ENCODE data around the gene C19orf12. TPM values are rescaled to one million over a fixed set of nuclear protein-coding genes. Genes with fewer than 3 reads are reported as not detected.

C19orf12 gene
- total RNA-seq, 1 experiment from 2014 or later = 10.0 TPM

GRCh38 chr19:29741226-29741625, 26.2 kb upstream of the C19orf12 start:
- POLR2A ChIA-PET = no interaction called here
- ATAC-seq = no peak

More at GRCh38 chr19:29741226-29741625, 26.2 kb upstream of the C19orf12 start:
- Histone ChIP-seq H3K79me2 (ENCODE audit: insufficient read depth, low read length) (no peaks in the 10 kb centered on the region), H3K27ac (ENCODE audit: low read depth, low read length) (no peak overlapping the region), H3K4me2 (ENCODE audit: low read length) (no peak overlapping the region), H3K9ac (ENCODE audit: low read length) (no peak overlapping the region), H3K4me1 (ENCODE audit: control insufficient read depth in 1 of 2, insufficient read depth in 2 of 2, low read length in 2 of 2) (no peaks in the 10 kb centered on the region), H2AFZ (ENCODE audit: low read depth, low read length, poor library complexity, severe bottlenecking) (no peak overlapping the region), H3K27me3 (ENCODE audit: insufficient read depth, low read length) (no peaks in the 10 kb centered on the region), H3K9me2 (ENCODE audit: insufficient read depth) (no peaks in the 10 kb centered on the region), H3K9me3 (ENCODE audit: control insufficient read depth in 1 of 2, insufficient read depth in 1 of 2, low read depth in 1 of 2, low read length in 2 of 2) (no peaks in the 10 kb centered on the region), H3K36me3 (ENCODE audit: control insufficient read depth in 1 of 2, insufficient read depth in 2 of 2, low read length in 2 of 2) (no peaks in the 10 kb centered on the region), H4K20me1 (ENCODE audit: insufficient read depth) (no peaks in the 10 kb centered on the region), H3K4me3 (replicated peaks in 1 of 2; ENCODE audit: low read depth in 1 of 2, low read length in 2 of 2) (no peak overlapping the region)
- CTCF ChIA-PET = interaction anchor here (1.0 kb wide), 1 partner anchor 20 kb away, joined by 3 read pairs; no protein-coding TSS in a partner anchor
- no peak for TF ChIP-seq ELF1 (IDR thresholded peaks at IDR 0.05; ENCODE audit: borderline replicate concordance, low read depth)
- no peak for TF ChIP-seq POLR2A (IDR thresholded peaks at IDR 0.05; ENCODE audit: borderline replicate concordance, extremely low read depth, insufficient read depth, insufficient read length)
- no peak for TF ChIP-seq JUND (IDR thresholded peaks at IDR 0.05)
- no peak for TF ChIP-seq EZH2phosphoT487 (IDR thresholded peaks at IDR 0.05; ENCODE audit: borderline replicate concordance)
- TF ChIP-seq CTCF (IDR thresholded peaks at IDR 0.05 in 2 of 3, conservative IDR thresholded peaks at IDR 0.05 in 1 of 3; ENCODE audit: borderline replicate concordance in 1 of 3, insufficient read depth in 1 of 3, low read depth in 2 of 3, low read length in 2 of 3) = no peak
- TF ChIP-seq SIN3A (IDR thresholded peaks at IDR 0.05; ENCODE audit: low read depth) = no peak
- TF ChIP-seq TCF7L2 (IDR thresholded peaks at IDR 0.05; ENCODE audit: borderline replicate concordance, extremely low read depth, insufficient read depth, insufficient read length) = no peak
- TF ChIP-seq EGR1 (IDR thresholded peaks at IDR 0.05; ENCODE audit: low read depth) = no peak
- no peak for TF ChIP-seq ZNF274 (IDR thresholded peaks at IDR 0.05; ENCODE audit: low read depth, low read length)
- no peak for TF ChIP-seq YY1 (IDR thresholded peaks at IDR 0.05; ENCODE audit: extremely low read depth, insufficient replicate concordance, low read depth, low read length)
- TF ChIP-seq RAD21 (IDR thresholded peaks at IDR 0.05; ENCODE audit: low read depth) = no peak
- no peak for TF ChIP-seq ZBTB33 (IDR thresholded peaks at IDR 0.05; ENCODE audit: extremely low read depth, insufficient replicate concordance, low read length)
- TF ChIP-seq ATF3 (IDR thresholded peaks at IDR 0.05) = no peak
- TF ChIP-seq REST (IDR thresholded peaks at IDR 0.05; ENCODE audit: low read depth) = no peak
- intact Hi-C loops (cut with micrococcal nuclease) = no loop called here
- RAD21 ChIA-PET (ENCODE audit: low non-redundant PET in 1 of 2, low total read pairs in 2 of 2, uncharacterized antibody in 2 of 2, unreplicated experiment in 2 of 2) = no interaction called here
- no TSS peak for BruUV-seq (replicated peaks)
- no peak for DNase-seq (ENCODE audit: low read depth, low spot score)

Data from HCT116 (cell line).